ENCODE results near the gene SFT2D2.
A peak's percentile ranks its signal among the peaks of the same experiment; 100 is the strongest.

SFT2D2 gene

DNA sequence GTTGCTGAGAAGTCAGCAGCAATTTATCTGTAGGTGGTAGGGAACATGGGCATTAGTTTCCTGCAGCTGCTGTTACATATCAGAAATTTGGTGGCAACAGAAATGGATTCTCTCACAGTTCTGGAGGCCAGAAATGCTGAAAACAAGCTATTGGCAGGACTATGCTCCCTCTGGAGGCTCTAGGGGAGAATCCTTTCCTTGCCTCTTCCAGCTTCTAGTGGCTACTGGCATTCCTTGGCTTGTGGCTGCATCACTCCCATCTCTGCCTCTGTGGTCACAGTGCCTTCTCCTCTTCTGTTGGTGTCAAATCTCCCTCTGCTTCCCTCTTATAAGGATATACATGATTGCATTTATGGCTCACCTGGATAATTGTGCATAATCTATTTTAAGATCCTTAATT, 2.5 kb upstream of the SFT2D2 start:
- DNase-seq (ENCODE audit: low spot score) = no peak

DNA sequence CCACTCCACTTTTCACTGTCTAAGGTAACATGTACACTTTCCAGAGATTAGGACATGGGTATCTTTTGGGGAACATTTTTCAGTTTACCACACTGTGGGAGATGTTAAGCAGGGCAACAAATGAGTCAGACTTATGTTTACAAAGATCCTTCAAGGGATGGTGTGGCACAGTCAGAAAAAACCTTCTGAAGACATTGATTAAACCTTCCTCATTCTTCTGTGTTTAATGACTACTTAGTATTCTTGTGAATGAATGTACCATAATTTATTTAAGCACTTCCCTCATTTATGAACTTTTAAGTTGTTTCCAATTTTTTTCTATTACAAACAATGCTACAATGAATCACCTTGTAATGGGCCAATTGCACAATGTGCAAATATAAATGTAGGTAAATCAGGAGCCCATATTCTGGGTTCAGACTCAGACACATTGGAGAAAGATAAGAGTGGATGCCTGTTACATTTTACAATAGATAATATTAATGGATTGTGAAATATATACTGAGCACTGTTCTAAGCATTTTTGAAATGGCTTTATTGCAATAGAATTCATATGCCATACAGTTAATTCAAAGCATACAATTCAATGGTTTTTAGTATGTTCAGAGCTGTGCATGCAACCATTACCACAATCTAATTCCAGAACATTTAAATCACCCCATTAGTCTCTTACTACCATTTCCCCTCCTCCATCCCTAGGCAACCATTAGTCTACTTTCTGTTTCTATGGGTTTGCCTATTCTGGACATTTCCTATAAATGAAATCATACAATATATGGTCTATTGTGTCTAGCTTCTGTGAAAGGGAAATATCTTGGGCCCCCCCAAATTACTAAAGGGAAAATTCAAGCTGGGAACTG, 1.9 kb upstream of the SFT2D2 start:
- DNase-seq (ENCODE audit: low spot score) = no peak

DNA sequence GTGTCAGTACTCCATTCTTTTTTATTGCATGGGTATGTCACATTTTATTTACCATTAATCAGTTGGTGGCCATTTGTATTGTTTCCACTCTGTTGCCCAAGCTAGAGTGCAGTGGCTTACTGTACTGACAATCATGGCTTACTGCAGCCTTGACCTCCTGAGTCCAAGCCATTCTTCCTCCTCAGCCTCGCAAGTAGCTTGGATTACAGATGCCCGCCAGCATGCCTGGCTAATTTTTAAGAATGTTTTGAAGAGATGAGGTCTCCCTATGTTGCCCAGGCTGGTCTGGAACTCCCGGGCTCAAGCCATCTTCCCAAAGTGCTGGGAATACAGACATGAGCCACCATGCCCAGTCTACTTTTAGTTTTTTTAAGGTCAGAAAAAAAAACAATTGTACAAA, 813 bp upstream of the SFT2D2 start:
- DNase-seq (ENCODE audit: low spot score) = no peak

DNA sequence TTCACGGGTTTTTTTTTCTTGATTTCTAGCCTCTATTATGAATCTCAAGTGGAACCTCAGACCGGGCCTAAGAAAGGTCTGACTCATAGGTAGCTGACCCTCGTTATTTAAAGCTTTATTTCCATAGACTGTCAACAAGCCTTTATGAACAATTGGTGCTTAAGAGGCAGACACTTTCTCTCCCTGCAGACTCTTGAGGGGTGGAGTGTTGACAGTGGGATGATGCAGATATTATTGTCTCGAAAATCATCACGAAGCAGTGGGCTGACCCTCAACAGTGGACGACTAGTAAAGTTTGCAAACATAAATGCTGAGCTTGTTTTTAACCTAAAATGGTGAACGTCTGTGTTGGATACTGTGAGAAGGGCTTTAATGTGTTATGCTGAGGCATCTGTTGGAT, 1.8 kb downstream of the SFT2D2 start:
- peak; percentile 37 for DNase-seq (ENCODE audit: low spot score)

DNA sequence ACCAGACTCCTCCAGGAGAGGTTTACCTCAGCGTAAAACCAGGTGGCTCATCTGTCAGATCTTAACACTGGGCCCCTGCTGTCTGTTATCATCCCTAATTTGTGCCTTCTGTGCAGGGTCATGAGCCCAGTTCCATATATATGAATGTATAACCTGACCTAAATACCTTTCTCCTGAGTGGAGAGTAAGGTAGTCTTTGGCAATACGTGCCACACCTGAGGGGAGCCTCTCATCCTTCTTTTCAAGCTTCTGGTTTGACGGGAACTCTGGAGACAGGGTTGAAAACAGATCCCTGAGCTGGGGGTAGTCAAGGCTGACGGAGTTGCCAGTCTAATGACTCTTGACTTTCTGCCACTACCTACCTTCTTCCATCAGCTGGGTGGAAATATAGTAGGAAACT, 4.1 kb downstream of the SFT2D2 start:
- no peak for DNase-seq (ENCODE audit: low spot score)

DNA sequence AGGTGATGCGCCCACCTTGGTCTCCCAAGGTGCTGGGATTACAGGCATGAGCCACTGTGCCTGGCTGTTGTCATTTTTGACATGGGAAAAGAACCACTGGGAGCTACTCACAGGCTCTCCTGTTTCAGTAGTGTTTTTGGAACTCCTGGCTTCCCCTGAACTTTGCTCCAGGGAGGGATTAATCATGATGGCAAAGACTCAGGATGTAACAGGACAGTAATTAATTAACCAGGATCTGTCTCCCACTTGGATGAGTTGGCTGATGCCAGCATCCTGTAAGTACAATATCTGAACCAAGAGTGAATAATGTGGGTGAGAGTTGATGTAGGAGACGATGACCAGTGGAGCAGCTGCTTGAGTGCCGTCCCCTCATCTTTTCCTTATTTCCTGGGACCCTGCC, 4.9 kb downstream of the SFT2D2 start:
- DNase-seq (ENCODE audit: low spot score) = no peak

DNA sequence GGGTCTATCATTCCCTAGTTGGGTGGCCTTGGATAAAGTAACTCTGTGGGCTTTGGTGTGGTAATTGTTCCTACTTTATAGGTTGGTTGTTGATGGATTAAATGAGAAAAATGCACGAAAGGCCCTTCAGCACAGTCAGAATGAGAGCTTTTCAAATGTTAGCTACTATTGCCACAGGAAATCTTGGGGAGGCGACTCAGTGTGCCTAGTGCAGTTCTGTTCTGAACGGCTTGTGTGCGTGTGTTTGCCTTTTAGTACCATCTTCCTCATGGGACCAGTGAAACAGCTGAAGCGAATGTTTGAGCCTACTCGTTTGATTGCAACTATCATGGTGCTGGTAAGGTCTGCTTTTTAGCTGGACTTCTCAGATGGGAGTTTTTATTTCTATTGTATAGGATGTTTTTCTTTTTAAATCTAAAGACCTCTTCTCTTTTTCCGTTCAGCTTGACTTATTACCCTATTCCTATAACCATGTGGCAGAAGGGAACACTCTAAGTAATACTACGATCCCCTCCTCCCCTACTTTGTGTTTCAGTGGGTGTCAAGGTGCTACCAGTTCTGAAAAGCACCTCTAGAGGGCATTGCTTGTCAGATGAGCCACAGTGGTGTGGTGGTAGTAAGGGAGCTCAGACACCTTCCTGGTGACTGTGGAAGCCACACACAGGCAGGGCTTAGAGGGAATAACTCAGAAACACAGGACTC, 9.2 kb downstream of the SFT2D2 start:
- peak; percentile 62 for DNase-seq (ENCODE audit: low spot score)

DNA sequence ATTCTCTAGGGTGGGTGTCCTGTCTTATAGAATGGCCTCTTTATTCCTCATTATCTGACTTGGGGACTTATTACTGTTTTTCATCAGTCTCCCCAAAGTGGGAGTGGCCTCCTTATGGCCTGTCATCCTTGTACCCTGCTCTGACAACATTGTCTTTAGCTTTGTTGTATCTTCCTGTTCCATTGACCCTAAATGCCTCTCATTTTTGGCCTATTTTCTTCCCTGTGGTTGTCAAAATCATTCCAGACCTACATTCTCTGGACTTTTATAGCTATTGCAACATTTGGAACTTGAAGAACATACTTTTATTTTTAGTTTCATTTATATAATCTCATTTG, 9.7 kb downstream of the SFT2D2 start:
- DNase-seq (ENCODE audit: low spot score) = peak; percentile 70

DNA sequence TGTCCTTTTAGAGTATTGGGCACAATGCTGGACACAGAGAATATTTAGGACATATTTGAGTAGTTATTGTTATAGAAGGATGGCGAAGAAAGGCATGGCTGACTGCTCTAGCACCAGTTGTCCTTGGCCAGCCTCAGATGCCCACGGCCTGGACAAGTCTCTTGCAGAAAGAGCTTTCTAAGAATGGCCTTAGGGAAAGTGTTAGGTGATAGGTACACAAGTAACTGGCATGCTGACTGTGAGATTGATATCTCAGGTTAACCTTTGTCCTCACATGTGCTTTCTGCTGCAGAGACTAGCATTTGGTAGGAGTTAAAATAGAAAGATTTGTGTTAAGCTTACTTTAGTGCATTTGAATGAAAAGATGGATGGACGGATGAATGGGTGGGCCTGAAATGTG, 10.1 kb downstream of the SFT2D2 start:
- no peak for DNase-seq (ENCODE audit: low spot score)

DNA sequence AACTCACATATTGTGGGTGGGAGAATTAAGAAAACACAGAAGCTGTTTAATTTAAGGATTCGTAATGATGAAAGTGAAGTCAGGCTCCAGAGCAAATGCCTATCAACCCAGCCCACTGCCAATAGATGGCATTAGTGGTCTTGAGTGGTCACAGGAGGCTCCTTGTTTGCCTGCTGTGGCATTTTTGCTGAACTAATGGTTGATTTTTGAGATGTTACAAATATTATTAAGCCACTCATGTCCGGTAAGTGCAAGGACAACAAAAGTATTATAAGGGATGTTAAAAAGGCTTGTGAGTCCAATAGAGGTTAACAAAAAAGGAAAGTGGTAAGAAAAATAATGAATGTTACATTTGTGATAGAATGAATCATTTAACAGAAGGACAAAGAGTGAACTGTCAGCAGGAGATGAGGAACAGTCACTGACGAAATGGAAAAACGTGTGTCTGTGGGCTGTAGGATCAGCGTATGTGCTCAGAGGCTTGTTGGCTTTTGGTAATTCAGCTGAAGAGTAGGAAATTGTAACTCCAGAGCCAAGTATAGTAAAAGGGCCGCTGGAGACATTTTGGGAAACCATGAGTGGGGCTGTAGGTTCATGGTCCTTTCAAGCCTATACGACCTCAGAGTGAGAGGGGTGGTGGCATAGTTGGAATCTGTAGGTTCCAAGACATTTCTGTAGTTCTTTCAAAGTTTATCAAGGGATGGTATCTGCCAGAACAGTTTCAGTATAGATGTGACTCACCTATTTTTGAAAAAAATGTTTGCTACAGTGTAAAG, 11.2 kb downstream of the SFT2D2 start:
- DNase-seq (ENCODE audit: low spot score) = no peak

DNA sequence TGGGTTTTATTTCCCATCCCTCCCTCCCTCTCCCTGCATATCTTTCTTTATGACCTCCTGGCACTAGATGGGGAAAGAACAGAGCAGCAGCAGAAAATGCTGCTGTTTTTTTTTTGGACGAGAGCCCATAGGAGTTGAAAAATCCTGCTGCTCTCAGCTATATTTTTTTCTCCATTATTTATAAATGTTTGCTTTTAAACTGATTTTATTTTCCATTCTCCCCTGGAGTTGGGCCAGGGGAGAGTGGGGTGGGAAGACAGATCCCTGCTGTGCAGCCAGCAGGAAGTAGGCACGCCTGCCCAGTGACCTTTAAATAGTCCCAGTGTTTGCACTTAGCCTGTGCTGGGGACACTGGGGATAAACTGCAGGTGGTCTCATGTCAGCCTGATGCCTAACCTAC, 17.4 kb downstream of the SFT2D2 start:
- DNase-seq (ENCODE audit: low spot score) = no peak

DNA sequence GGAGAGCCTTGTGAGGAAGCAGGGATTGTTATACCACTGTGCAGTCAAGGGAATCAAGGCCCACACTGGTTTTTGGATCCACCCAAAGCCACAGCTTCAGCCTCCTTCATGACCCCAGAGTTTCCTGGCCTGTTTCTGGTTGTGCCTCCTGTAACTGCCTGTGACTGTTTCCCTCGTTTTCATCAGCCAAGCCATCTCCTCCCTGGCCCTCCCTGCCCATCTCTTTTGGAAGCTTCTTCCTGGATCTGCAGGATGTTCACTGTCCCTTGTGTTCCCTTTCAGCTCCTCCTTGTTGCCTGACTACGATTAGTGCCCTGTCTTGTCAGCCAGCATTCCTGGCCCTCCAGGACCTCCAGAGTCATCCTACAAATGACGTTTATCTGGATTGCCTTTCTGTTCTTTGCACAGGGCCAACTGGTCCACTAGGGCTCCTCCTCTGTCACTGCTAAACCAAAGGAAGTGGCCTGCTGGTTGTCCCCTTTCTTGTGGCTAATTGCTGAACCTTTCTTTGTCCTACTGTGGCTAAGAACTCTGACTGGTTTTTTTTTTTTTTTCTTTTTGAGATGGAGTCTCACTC, 17.9 kb downstream of the SFT2D2 start:
- DNase-seq (ENCODE audit: low spot score) = no peak

DNA sequence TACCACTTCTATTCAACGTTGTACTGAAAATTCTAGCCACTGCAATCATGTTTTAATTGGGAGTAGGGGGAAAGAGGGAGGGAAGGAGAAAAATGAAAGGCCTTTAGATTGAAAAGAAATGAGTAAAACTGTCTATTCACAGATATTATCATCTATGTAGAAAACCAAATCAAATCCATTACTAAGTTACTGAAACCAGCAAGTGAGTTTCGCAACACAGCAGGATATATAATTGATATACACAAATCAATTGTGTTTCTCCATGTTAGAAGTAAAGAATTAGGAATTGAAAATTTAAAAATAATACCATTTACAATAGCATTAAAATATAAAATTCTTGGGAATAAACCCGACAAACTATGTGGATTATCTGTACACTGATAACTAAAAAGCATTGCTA, 19.2 kb downstream of the SFT2D2 start:
- no peak for DNase-seq (ENCODE audit: low spot score)

DNA sequence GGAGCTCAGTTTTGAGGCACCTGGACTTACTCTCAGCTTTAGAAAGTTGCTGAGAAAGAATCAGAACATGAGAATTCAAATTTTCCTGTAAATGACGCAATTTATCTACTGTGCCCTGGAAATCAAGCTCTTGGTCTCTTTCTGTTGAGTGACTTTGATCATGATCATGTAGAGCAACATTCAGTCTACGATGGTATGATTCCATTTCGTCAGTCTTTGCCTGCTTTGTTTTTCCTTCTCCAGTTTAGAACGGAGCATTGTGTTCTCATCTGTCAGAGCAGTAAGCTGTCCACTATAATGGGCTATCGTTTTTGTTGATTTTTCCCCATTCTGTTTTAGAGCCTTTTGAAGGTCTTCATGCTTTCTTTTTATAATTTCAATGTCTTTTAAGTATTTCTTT, 20.7 kb downstream of the SFT2D2 start:
- DNase-seq (ENCODE audit: low spot score) = no peak

DNA sequence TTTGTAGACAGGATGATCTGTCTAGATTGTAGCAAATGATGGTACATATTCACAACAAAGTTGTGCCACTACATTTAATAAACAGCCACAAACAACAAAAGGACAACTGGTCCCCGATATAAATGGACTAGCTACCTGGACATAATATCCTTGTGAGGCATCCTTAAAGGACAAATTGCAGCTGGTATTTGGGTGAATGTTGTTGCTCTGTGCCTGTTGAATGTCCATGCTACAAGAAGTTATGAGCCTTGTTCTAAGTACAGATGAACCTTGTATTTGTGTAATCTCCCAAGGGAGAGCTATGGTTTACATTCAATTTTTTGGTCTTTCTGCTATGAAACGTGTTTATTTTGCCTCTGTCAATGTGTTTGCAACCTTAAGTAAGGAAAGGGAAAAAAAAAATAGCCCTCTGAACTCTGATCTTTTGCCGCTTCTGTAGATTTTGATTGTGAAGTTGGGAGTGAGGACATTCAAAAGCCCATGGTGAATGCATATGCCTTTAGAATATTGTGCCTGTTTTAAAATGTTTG, 26.5 kb downstream of the SFT2D2 start:
- no peak for DNase-seq (ENCODE audit: low spot score)

DNA sequence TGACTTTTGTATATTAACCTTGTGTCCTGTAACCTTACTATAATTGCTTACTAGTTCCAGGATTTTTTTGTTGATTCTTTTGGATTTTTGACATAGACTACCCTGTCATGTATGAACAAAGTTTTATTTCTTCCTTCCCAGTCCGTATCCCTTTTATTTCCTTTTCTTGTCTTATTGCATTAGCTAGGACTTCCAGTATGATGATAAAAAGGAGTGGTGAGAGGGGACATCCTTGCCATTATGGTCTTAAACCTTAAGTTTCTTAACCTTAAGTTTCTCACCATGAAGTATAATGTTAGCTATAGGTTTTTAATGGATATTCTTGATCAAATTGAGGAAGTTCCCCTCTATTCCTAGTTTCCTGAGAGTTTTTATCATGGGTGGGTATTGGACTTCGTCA, 30.4 kb downstream of the SFT2D2 start:
- DNase-seq (ENCODE audit: low spot score) = no peak

DNA sequence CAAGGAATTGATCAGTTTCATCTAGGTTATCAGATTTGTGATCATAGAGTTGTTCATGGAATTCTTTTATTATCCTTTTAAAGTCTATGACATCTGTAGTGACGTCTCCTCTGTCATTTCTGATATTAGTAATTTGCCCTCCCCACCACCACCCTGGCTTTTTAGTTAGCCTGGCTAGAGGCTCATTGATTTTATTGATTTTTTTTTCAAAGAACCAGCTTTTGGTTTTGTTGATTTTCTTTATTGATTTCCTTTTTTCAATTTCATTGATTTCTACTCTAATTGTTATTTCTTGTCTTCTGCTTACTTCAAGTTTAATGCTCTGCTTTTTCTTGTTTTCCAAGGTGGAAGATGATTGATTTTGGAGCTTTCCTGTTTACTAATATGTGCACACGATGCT, 31.6 kb downstream of the SFT2D2 start:
- DNase-seq (ENCODE audit: low spot score) = no peak

DNA sequence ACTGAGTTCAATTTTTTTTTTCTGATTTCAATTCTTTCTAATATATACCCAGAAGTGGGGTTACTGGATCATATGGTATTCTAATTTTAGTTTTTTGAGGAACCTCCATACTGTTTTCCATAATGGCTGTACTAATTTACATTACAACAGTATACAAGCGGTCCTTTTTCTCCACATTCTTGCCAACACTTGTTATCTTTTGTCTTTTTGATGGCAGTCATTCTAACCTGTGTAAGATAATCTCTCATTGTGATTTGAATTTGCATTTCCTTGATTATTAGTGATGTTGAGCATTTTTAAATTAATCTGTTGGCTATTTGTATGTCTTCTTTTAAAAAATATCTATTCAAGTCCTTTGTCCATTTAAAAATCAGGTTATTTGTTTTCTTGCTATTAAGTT, 33.8 kb downstream of the SFT2D2 start:
- DNase-seq (ENCODE audit: low spot score) = no peak

DNA sequence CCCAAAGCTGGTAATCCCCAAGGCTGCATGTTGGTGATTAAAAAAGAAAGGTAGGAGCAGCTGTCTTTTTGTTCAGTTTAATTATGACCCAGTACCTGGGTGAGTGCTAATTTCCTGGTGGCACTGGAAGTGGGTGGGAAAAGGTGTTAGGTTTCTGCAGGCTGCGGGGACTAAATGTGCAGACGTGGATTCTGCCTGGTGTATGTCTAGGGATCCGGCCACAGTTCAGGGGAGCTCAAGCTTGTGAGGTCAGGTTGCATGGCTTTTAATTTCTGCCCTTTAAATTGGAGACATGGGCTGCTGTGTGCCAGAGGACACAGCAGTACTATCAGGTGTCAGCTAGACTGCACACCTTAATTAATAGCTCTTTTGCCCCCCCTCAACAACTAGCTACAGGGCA, 34.6 kb downstream of the SFT2D2 start:
- DNase-seq (ENCODE audit: low spot score) = no peak

DNA sequence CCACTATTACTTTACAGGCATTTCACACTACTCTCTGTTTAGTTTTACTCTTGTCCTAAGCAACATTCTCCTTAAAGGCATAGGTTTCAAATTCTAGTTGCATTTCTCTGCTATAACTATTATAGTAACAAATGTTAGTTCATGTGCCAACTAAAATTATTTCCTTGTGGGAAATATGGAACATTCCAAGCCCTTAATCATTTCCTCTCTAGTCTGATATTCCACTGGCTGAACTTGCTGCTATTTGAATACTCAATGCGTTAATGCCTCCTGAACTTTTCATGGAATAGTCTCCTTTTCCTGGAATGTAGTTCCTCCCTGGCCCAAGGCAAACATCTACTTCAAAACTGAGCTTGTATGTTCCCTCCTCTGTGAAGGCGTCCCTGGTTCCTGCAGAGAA, 35.6 kb downstream of the SFT2D2 start:
- DNase-seq (ENCODE audit: low spot score) = peak; percentile 75

DNA sequence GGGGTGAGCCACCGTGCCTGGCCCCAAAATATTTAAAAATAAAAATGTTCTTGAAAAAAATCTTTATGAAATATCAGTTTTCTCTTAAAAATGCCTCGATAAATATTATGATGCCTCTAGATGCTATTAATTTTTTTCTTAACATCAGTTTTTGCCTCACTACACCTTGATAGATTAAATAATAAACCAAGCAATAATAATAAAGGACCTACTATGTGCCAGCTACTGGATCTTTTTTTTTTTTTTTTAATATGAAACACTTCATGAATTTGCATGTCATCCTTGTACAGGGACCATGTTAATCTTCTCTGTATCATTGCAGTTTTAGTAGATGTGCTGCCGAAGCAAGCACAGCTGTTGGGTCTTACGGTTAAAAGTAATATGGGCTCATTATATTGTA, 37.3 kb downstream of the SFT2D2 start:
- DNase-seq (ENCODE audit: low spot score) = no peak

DNA sequence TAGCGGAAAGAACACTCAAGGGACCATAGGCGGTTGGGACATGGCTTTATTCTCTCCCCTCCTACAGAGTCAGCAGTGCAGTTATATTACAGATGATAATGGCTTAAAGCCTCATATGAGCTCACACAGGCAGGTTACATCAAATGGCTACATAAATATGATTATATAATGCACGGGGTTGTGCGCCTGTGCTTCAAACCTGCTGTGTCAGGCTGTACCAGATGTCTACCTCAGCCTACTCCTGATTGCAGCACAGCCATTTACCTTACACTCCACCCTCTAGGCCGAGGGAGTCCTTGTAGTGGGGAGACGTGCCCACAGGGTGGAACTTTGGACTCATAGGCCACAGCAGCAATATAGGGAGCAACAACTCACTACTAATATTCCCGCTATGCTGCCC, 38.5 kb downstream of the SFT2D2 start:
- DNase-seq (ENCODE audit: low spot score) = no peak

DNA sequence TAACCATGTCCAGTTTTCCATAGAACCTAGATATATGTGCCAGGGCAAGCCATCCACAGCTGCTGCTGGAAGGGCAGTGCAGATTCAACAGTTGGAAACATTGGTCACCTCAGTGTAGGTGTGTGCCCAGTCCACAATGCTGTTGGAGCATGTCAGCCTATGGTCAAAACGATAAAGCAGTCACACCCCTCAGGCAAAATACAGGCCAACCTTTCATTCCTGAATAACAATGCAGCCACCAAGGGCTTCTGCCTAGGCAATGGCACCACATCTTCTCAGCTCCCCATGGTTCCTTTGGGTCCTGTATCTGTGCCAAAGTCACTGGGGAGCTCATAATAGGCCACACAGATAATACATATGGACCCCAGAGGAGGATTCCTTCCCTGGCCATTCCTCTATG, 39.8 kb downstream of the SFT2D2 start:
- DNase-seq (ENCODE audit: low spot score) = no peak

Data from GM03348 (cell line).